KMS-11 (cell line): ENCODE results near the gene TRMT11.
A peak's percentile ranks its signal among the peaks of the same experiment; 100 is the strongest.

ENCODE experiments used
- H2AFZ ChIP-seq: fragments of 200-600 bp; sonication (generic); 2 replicates; pipeline ENCODE4 v1.6.1; 2016; ENCODE audit warnings: antibody characterized with exemption, mixed run types, low read depth
- H3K27ac ChIP-seq: fragments of 200-600 bp; sonication (generic); 2 replicates; pipeline ENCODE4 v1.6.1; 2016; ENCODE audit warnings: mild to moderate bottlenecking, mixed run types
- H3K27me3 ChIP-seq: fragments of 200-600 bp; sonication (generic); 2 replicates; pipeline ENCODE4 v1.6.1; 2017; ENCODE audit warnings: mild to moderate bottlenecking, low read depth, mixed run types, moderate library complexity; ENCODE audit not compliant: insufficient read depth
- H3K36me3 ChIP-seq: fragments of 200-600 bp; sonication (generic); 2 replicates; pipeline ENCODE4 v1.6.1; 2017; ENCODE audit warnings: mild to moderate bottlenecking, mixed run types; ENCODE audit not compliant: insufficient read depth
- H3K4me1 ChIP-seq: fragments of 200-600 bp; sonication (generic); 2 replicates; pipeline ENCODE4 v1.6.1; 2016; ENCODE audit warnings: mild to moderate bottlenecking, low read depth, mixed run types; ENCODE audit not compliant: poor library complexity, severe bottlenecking
- H3K4me2 ChIP-seq: fragments of 200-600 bp; sonication (generic); 2 replicates; pipeline ENCODE4 v1.7.0; 2016; ENCODE audit warnings: mild to moderate bottlenecking, mixed run types
- H3K4me3 ChIP-seq: fragments of 200-600 bp; sonication (generic); IDR thresholded peaks from 2 replicates; pipeline ENCODE4 v1.6.1; 2017; ENCODE audit warnings: low read depth, low read length, mixed read lengths; ENCODE audit not compliant: insufficient read depth
- H3K79me2 ChIP-seq: fragments of 200-600 bp; sonication (generic); 2 replicates; pipeline ENCODE4 v1.6.1; 2016; ENCODE audit warnings: low read depth, mixed run types; ENCODE audit not compliant: insufficient read depth
- H3K9ac ChIP-seq: fragments of 200-600 bp; sonication (generic); 2 replicates; pipeline ENCODE4 v1.6.1; 2016; ENCODE audit warnings: mild to moderate bottlenecking, mixed run types
- H4K20me1 ChIP-seq: fragments of 200-600 bp; sonication (generic); 2 replicates; pipeline ENCODE4 v1.6.1; 2016; ENCODE audit warnings: mild to moderate bottlenecking, mixed run types; ENCODE audit not compliant: insufficient read depth
- TF ChIP-seq, protein P1 (sequence below): fragments of 200-600 bp; sonication (generic); conservative IDR thresholded peaks from 2 replicates; pipeline ENCODE4 v1.6.1; 2017; ENCODE audit warnings: low read depth, mild to moderate bottlenecking, antibody characterized with exemption, low read length, moderate library complexity, mixed read lengths

Gene TRMT11

GRCh38 chr6:125957845-125958244, 28.5 kb upstream of the TRMT11 start:
- Histone ChIP-seq H4K20me1 (no peaks in the 10 kb centered on the region), H3K79me2 (no peaks in the 10 kb centered on the region; the same call in 1 of the 2 replicates), H3K36me3 (no peaks in the 10 kb centered on the region), H2AFZ (no peak overlapping the region), H3K9ac (peak overlapping the region; percentile 90; the same call in 1 of the 2 replicates), H3K4me3 (no peak overlapping the region), H3K4me2 (peak overlapping the region; percentile 70), H3K27ac (no peak overlapping the region), H3K27me3 (no peaks in the 10 kb centered on the region), H3K4me1 (peaks cover 12% of the 10 kb centered on the region)
- TF ChIP-seq, protein P1, sequence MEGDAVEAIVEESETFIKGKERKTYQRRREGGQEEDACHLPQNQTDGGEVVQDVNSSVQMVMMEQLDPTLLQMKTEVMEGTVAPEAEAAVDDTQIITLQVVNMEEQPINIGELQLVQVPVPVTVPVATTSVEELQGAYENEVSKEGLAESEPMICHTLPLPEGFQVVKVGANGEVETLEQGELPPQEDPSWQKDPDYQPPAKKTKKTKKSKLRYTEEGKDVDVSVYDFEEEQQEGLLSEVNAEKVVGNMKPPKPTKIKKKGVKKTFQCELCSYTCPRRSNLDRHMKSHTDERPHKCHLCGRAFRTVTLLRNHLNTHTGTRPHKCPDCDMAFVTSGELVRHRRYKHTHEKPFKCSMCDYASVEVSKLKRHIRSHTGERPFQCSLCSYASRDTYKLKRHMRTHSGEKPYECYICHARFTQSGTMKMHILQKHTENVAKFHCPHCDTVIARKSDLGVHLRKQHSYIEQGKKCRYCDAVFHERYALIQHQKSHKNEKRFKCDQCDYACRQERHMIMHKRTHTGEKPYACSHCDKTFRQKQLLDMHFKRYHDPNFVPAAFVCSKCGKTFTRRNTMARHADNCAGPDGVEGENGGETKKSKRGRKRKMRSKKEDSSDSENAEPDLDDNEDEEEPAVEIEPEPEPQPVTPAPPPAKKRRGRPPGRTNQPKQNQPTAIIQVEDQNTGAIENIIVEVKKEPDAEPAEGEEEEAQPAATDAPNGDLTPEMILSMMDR = no peak

DNA sequence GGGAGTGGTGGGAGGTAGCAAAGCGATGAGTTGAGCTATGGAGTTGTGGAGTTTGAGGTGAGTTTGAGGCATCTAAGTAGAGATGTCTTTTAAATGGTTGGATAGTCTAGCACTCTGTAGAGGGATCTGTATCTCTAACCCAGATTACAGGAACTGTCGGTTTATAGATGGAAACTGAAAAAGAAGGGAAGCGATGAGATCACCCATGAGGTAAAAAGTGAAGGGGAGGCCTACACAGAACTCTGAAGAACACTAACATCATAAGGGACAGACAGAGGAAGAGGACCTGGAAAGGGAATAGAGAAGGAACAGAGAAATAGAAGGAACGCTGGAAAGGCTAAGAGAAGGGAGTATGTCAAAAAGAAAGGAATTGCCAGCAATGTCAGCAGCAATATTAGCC, 27.3 kb upstream of the TRMT11 start:
- Histone ChIP-seq H3K36me3 (no peaks in the 10 kb centered on the region), H3K9ac (no peak overlapping the region), H3K79me2 (no peaks in the 10 kb centered on the region; the same call in 1 of the 2 replicates), H3K4me2 (no peak overlapping the region), H3K27me3 (no peaks in the 10 kb centered on the region), H3K27ac (no peak overlapping the region), H4K20me1 (no peaks in the 10 kb centered on the region), H3K4me1 (peaks cover 12% of the 10 kb centered on the region), H2AFZ (no peak overlapping the region), H3K4me3 (no peak overlapping the region)
- TF ChIP-seq, protein P1 = no peak

GRCh38 chr6:125961117-125961516, 25.2 kb upstream of the TRMT11 start:
- Histone ChIP-seq H2AFZ (no peak overlapping the region), H3K79me2 (no peaks in the 10 kb centered on the region; the same call in 1 of the 2 replicates), H3K36me3 (no peaks in the 10 kb centered on the region), H3K4me3 (no peak overlapping the region), H3K9ac (no peak overlapping the region), H3K27ac (no peak overlapping the region), H4K20me1 (no peaks in the 10 kb centered on the region), H3K27me3 (no peaks in the 10 kb centered on the region), H3K4me1 (peaks cover 8% of the 10 kb centered on the region), H3K4me2 (no peak overlapping the region)
- TF ChIP-seq, protein P1 = no peak

GRCh38 chr6:125962900-125963497, 23.3 kb upstream of the TRMT11 start:
- Histone ChIP-seq H3K4me2 (no peak overlapping the region), H2AFZ (no peak overlapping the region), H3K4me1 (no peaks in the 10 kb centered on the region), H3K9ac (no peak overlapping the region), H3K27ac (no peak overlapping the region), H3K27me3 (no peaks in the 10 kb centered on the region), H3K79me2 (no peaks in the 10 kb centered on the region; the same call in 1 of the 2 replicates), H3K4me3 (no peak overlapping the region), H3K36me3 (no peaks in the 10 kb centered on the region), H4K20me1 (no peaks in the 10 kb centered on the region)
- TF ChIP-seq, protein P1 = no peak
